NOMO-1 treated with DMSO at 0.1 percent for 48 hours (cell line): Measurements from ENCODE around the gene MINAR2.

Experiments
- DNase-seq: peaks from one replicate; lab custom pipeline; 2025; ENCODE audit not compliant: unreplicated experiment; lab: John Stamatoyannopoulos, UW

The MINAR2 gene

GRCh38 chr5:129747572-129748407, at the start of gene MINAR2:
TSS of gene MINAR2 (plus strand) at chr5:129748094. CDS start at chr5:129748191, 97 bp downstream.
- DNase-seq: no peak

- DNase-seq: no peak
Observed at GRCh38 chr5:129698661-129699060, 49.2 kb upstream of the MINAR2 start.

DNA sequence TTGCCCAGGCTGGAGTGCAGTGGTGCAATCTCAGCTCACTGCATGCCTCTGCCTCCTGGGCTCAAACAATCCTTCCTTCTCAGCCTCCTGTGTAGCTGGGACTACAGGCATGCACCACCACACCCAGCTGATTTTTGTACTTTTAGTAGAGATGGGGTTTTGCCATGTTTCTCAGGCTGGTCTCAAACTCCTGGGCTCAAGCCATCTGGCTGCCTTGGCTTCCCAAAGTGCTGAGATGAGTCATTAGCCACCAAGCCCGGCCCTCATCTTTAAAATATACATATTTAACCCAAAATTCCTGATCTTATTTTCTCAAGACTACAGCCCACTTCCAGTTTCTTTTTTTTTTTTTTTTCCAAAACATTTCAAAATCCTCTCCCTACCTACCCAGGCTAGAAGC, 31.7 kb upstream of the MINAR2 start:
- no peak for DNase-seq

DNA sequence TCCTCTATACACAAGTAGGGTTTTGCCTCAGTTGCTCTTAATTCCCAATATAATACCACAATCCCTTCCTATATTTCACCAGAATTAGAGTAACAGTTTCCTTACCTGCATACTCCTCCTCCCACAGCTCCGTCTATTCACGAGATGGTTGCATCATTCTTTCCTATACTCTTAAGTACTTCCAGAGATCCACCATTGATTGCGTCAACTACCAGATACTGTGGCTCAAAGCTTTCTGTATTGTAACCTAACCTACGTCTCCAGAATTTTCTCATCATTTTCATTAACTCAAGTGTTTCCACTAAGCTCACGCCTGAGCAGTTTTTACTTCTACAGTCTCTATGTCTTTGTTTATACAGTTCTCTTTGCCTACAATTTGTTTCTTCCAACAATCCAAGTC, 31.2 kb upstream of the MINAR2 start:
- no peak for DNase-seq

DNA sequence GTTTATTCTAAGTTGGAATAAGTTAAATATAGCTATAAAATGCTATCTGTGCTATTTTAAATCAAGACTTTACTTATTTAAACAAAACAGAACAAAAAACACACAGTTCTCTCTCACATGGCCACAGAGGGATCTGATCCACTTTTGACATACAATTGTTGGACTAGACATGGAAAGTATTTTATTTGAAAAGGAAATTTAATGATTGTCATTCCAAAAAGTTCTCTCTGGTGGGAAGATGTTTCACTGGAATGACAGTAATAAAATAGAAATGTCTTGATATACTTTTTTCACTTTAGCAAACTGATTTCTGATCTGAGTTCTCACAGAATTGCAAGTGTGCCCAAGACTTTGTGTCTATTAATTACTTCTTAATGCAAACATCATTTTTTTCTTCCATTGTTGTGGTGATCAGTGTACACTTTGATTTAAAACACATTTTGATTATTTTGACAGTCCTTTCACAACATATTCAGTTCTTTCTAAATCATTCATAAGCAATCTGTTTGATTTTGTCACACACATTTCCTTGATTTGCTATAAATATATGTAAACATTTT, 30.1 kb upstream of the MINAR2 start:
- DNase-seq: no peak

DNA sequence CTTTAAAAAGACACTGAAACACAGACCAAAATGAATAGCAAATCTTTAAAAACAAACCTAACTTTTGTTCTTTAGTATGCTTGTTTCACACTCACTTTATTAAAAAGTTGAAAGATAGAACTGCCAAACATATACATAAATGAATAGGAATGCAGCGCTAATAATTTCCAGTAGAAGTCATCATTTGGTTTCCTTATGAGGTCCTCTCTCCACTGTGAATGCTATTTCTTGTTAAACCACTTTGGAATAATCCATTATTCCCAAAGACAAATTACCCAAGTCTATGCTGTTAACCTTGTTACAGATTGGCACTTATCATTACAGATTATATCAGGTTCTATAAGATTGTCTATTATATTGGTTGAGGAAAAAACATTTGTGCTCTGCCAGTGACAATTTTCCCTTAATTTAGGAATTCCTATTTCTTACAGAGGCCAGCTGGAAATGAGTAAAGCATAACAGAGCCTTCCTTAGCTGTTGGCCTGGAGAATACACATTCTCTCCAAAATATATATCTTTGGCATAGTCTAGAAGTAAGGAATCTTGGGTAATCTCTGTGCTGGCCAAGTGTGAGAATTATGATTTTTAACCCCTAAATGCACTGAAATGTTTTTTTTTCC, 29.3 kb upstream of the MINAR2 start:
- DNase-seq: no peak

DNA sequence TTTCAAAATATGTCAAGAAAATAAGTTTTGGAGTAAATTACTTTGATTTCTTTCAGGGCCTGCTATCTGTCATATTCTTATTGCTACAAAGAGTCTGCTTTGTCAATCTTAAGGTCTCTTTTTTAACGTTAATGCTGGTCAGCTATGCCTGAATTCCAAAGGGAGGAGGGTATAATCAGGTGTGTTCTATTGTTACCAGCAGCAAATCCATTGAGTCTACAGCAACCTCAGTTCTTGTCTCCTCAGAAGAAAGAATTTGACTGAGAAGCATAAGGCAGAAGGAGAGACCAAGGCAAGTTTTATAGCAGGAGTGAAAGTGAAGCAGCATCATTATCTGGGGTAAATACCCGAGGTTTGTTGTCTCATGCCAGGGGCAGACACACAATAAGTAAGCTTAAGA, 23.7 kb upstream of the MINAR2 start:
- no peak for DNase-seq

GRCh38 chr5:129724647-129725046, 23.2 kb upstream of the MINAR2 start:
- no peak for DNase-seq

DNA sequence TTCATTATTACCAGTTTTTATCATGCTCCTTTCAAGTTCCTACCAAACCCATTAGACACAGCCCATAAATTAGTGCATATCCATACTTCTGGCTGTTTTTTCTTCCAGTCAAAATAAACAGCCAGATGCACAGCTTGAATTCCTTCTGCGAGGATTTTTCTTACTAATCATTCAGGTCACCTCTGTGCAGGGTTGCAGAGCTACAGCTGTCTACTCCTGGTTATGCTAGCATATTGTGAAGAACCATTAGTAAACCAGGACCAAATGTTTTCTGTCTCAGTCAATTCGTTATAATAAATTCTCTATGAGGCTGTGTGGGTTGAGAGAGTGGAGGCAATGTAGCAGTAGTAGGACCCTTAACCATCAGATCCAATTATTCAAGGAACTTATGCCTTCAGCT, 8.1 kb upstream of the MINAR2 start:
- no peak for DNase-seq

GRCh38 chr5:129743541-129744187, 4.2 kb upstream of the MINAR2 start:
- DNase-seq: no peak

GRCh38 chr5:129745997-129746396, 1.9 kb upstream of the MINAR2 start:
- no peak for DNase-seq

DNA sequence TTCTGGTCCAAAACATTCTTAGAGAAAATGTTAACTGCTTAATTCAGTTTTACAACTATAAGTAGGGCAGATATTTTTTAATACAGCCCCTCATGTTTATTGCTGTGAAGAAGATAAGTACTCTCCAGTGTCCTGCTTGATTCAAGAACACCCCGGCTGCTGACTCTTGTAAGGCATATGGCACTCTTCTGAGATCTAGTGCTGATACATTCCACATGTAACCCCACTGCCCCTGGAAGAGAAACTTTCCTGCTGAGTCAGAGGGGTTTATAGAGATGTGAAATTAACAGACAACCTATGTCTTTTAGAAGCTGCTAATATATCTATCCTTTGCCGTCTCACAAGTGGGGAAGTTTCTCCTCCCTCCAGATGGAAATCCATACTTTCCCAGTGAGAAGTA, 1.0 kb upstream of the MINAR2 start:
- no peak for DNase-seq

- no peak for DNase-seq
Observed at GRCh38 chr5:129748913-129749880, 1.3 kb downstream of the MINAR2 start.

GRCh38 chr5:129760636-129761325, 12.9 kb downstream of the MINAR2 start:
- DNase-seq: no peak

- DNase-seq: no peak
Observed at GRCh38 chr5:129763651-129764050, 15.8 kb downstream of the MINAR2 start.

DNA sequence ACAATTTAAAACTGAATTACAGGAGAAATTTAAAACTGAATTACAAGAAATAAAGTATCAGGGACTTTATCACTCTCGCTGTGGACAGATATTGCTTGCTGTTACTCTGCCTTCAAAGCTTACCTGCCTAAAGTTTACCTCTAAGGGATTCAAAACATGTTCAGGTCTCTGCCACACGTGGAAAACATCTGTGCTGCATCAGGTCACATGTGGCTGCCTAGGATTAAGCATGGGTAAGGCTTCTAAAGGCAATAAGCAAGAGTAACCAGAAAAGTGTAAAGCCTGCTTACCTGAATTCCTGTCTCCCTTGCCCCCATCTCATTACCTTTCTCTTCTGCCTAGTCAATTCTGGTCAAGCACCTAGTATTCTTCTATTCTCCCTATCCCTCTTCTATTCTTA, 18.9 kb downstream of the MINAR2 start:
- DNase-seq: no peak

DNA sequence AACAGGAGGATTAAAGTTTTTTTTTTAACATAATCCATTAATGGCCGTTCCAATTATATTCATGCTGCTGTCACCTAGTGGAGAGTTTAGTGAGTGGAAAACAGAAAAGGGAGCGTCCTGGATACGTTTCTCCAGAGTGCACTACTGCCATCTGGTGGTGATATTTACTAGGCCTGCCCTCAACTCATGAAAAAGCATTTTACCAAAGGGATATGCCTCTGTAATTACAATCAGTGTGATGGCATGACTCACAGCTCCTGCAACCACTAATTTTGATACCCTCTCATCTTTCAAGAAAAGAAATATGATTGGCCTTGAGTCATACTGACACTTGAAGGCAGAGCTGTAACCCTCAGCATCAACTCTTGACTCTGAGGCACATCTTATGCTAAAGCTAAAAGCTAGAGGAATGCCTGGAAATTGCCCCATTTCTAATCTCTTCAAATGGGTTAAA, 20.1 kb downstream of the MINAR2 start:
- peak; percentile 86 for DNase-seq

GRCh38 chr5:129768735-129769134, 20.8 kb downstream of the MINAR2 start:
- peak; percentile 12 for DNase-seq

GRCh38 chr5:129770024-129770820, 22.3 kb downstream of the MINAR2 start:
- DNase-seq: no peak
